H1 (cell line): Measurements from ENCODE around the gene POU2F2. TPM values are rescaled to one million over a fixed set of nuclear protein-coding genes. Genes with fewer than 3 reads are reported as not detected.

ENCODE experiments used
- SAP30 ChIP-seq: fragments of 300-600 bp; sonication (generic); IDR thresholded peaks from 2 replicates; pipeline ENCODE4 v1.7.1; 2012; ENCODE audit warnings: low read length, moderate library complexity, mild to moderate bottlenecking, inconsistent platforms; ENCODE audit not compliant: insufficient read depth, insufficient replicate concordance
- TAF7 ChIP-seq: optimal IDR thresholded peaks from 2 replicates; pipeline ENCODE3; 2011; ENCODE audit warnings: low read depth, mild to moderate bottlenecking, inconsistent platforms, low read length, moderate library complexity, borderline replicate concordance
- polyA plus RNA-seq, 7 experiments: library from polyadenylated mRNA; depleted of rRNA in 3 of 7; stranded (reverse) in 5 of 7; unstranded in 2 of 7; fragments of >200 nt in 5 of 7; fragments of 200-250 nt in 2 of 7; gene quantifications; 1 replicate in 5 of 7; 2 replicates in 1 of 7; 4 replicates in 1 of 7; pipeline versions ENCODE4 v1.2.1 to v1.2.3, GENCODE V29; 2011 to 2013; ENCODE audit warnings: missing spikeins in 2 of 7, mixed read lengths in 2 of 7
- total RNA-seq: library from RNA; stranded (reverse); fragmentation: NEBNext Ultra II Directional; extraction: Animal tissue kit (Norgen Biotek cat#: 25700); gene quantifications from 2 replicates; pipeline ENCODE4 v1.2.1, GENCODE V29; 2021

Gene POU2F2
- total and polyA plus RNA-seq, 2 of the 8 experiments (the other 6 are each of a cell fraction or from before 2014, with no cell fraction given): 5.0 to 6.1 TPM

GRCh38 chr19:42165146-42165545 lies 32.9 kb upstream of the POU2F2 start (continued):
- no peak for TF ChIP-seq SAP30
- no peak for TF ChIP-seq TAF7
- TF ChIP-seq, all 59 proteins: peak for 0
